GM19193 (cell line): ENCODE measurements around the gene KRTAP9-4.
"Not testable (repeated sequence)": the region's sequence is repeated elsewhere in the genome, so short reads cannot be mapped to it uniquely, and the experiment has no call there.

Experiments
- POLR2A ChIP-seq: IDR thresholded peaks from 4 replicates; pipeline ENCODE4 v1.6.1; 2011; ENCODE audit not compliant: insufficient read depth, insufficient read length; ENCODE audit errors: extremely low read depth

KRTAP9-4 gene, protein sequence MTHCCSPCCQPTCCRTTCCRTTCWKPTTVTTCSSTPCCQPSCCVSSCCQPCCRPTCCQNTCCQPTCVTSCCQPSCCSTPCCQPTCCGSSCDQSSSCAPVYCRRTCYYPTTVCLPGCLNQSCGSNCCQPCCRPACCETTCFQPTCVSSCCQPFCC

DNA sequence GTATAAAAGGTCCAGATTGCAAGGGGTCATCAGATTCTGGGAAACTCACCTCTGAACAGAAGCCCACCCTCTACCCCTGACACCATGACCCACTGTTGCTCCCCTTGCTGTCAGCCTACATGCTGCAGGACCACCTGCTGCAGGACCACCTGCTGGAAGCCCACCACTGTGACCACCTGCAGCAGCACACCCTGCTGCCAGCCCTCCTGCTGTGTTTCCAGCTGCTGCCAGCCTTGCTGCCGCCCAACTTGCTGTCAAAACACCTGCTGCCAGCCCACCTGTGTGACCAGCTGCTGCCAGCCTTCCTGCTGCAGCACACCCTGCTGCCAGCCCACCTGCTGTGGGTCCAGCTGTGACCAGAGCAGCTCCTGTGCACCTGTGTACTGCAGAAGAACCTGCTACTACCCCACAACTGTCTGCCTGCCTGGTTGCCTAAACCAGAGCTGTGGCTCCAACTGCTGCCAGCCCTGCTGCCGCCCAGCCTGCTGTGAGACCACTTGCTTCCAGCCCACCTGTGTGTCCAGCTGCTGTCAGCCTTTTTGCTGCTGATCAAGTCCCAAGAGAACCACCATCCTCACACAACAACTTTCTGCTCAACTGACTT lies at the start of gene KRTAP9-4:
Gene KRTAP9-4 (plus strand): TSS at position 51 of the 604 bp plus-strand sequence. CDS start 34 bp downstream, at position 85.
- TF ChIP-seq POLR2A, result not testable (repeated sequence)

DNA sequence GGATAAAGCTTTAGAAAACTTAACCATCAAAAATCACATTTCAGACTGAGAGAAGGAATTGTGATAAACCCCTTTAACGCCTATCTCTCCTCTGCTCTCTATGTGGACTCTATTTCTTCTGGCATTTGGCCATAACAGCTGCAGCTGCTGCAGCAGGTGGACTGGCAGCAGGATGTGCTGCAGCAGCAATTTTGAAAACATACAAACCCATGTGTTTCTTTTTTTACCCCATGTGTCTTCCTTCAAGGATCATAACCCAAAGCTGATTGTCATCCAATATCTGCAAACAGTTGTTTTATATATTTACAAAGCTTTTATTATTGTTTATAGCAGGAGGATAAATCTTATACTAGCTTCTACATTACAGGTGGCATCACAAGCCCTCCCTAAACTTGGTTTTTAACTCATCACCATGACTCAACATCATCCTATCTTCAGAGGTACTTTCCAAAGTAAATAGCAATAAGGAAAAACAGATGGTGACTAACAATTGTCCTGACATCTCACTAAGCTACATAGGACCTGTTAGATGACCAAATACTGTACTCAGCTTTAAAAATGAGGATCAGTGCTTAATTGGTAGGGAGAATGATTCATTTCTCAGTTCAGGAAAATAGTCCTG lies 37.5 kb upstream of the KRTAP9-4 start:
- no peak for TF ChIP-seq POLR2A

DNA sequence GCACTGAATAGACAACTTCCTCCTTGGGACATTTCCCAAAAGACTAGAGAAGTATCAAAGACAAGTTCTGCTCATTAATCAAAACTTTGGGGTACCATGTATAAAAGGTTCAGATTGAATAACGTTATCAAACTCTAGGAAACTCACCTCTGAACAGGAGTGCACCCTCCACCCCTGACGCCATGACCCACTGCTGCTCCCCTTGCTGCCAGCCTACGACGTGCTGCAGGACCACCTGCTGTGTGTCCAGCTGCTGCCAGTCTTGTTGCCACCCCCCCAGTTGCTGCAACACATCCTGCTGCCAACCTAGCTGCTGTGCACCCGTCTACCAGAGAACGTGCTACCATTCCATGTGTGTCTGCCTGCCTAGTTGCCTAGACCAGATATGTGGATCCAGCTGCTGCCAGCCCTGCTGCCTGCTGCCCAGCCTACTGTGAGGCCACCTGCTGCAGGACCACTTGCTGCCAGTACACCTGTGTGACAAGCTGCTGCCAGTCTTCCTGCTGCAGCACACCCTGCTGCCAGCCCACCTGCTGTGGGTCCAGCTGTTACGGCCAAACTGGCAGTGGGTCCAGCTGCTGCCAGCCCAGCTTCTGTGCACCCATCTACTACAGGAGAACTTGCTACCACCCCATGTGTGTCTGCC lies 36.8 kb upstream of the KRTAP9-4 start:
- TF ChIP-seq POLR2A, result no peak

DNA sequence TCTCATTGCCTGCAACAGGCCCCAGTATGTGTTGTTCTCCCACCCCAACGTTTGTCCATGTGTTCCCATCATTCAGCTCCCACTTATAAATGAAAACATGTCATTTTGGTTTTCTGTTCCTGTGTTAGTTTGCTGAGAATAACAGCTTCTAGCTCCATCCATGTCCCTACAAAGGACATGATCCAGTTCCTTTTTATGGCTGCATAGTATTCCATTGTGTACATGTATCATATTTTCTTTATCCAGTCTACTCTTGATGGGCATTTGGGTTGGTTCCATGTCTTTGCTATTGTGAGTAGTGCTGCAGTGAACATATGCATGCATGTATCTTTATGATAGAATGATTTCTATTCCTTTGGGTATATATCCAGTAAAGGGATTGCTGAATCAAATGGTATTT lies 33.8 kb upstream of the KRTAP9-4 start:
- no peak for TF ChIP-seq POLR2A

DNA sequence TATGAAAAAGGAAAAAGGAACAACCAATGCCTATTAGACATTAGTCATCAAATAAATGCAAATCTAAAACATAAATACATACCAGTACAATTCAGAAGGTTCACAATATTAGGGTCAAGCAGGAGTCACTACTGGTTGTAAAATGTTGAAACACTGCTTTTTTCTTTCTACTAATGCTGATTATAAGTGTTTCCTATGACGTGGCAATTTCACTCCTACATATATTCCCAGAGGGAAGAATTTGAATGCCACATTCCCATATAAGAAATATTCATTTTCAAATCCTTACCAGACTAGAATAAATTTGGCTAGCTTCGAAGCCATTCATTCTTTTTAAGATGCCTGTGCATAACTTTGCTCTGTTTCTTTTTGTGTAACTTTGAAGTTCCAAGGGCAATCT lies 25.7 kb upstream of the KRTAP9-4 start:
- TF ChIP-seq POLR2A, result no peak

DNA sequence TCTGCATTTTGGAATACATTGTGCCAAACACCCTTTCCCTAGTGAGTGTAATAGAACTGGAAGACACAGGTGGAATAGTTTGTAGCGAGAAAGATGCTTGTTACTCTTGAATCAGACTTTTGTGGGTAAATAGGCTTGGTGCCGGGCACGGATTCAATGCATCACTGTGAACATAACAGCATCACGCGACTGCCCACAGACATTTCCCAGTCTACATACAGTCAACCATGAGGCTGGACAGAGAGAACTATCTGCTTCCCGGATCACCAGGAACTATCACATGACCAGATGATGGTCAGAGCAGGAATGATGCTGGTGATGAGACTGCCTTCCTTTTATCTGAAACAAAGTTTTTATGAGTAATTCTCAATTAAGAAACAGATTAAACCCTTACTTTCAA lies 23.4 kb upstream of the KRTAP9-4 start:
- TF ChIP-seq POLR2A, result no peak

DNA sequence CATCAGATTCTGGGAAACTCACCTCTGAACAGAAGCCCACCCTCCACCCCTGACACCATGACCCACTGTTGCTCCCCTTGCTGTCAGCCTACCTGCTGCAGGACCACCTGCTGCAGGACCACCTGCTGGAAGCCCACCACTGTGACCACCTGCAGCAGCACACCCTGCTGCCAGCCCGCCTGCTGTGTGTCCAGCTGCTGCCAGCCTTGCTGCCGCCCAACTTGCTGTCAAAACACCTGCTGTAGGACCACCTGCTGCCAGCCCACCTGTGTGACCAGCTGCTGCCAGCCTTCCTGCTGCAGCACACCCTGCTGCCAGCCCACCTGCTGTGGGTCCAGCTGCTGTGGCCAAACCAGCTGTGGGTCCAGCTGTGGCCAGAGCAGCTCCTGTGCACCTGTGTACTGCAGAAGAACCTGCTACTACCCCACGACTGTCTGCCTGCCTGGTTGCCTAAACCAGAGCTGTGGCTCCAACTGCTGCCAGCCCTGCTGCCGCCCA lies 22.8 kb upstream of the KRTAP9-4 start, which contains the start of gene KRTAP9-2:
Gene KRTAP9-2 (plus strand): TSS at position 51 of the 498 bp plus-strand sequence. CDS start 7 bp downstream, at position 58.
- not testable (repeated sequence) for TF ChIP-seq POLR2A

DNA sequence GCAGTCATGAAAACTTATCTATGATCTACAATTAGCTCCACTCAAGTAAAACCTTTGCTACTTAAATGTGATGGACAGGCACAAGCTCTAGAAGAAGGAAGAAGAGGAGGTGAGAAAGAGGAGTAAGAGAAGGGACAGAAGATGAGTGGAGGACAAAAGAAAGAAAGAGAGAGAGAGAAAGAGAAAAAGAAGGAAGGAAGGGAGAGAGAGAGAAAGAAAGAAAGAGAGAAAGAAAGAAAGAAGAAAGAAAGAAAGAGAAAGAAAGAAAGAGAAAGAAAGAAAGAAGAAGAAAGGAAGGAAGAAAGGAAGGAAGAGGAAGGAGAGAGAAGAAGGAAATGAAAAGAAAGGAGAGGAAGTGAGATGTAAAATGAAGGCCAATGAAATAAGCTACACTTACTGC lies 19.4 kb upstream of the KRTAP9-4 start:
- no peak for TF ChIP-seq POLR2A

DNA sequence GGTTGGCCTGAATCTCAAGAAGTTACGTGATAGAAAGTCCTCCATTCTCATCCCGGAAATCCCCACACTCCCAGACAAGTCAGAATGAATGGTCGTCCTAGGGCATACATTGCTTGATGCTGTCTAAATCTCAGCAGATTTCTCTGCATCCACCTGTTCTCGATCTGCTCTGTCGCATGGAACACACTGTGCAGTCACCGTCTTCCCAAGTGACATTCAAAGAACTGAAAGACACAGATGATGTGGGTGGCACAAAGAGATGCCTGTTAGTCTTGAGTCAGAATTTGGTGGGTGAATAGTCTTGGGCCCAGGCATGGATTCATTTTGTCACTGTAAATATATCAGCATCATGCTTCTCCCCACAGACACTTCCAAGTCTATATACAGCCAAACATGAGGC lies 17.8 kb upstream of the KRTAP9-4 start:
- TF ChIP-seq POLR2A, result no peak

DNA sequence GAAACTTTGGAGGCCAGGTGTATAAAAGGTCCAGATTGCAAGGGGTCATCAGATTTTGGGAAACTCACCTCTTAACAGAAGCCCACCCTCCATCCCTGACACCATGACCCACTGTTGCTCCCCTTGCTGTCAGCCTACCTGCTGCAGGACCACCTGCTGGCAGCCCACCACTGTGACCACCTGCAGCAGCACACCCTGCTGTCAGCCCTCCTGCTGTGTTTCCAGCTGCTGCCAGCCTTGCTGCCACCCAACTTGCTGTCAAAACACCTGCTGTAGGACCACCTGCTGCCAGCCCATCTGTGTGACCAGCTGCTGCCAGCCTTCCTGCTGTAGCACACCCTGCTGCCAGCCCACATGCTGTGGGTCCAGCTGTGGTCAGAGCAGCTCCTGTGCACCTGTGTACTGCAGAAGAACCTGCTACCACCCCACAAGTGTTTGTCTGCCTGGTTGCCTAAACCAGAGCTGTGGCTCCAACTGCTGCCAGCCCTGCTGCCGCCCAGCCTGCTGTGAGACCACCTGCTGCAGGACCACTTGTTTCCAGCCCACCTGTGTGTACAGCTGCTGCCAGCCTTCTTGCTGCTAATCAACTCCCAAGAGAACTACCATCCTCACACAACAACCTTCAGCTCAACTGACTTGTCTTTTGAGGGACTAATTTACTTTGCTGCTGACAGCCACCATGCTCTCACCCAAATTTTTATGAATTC lies 16.9 kb upstream of the KRTAP9-4 start, which contains the start of gene KRTAP9-3:
Gene KRTAP9-3 (plus strand): TSS at position 51 of the 707 bp plus-strand sequence. CDS start 53 bp downstream, at position 104.
- not testable (repeated sequence) for TF ChIP-seq POLR2A

DNA sequence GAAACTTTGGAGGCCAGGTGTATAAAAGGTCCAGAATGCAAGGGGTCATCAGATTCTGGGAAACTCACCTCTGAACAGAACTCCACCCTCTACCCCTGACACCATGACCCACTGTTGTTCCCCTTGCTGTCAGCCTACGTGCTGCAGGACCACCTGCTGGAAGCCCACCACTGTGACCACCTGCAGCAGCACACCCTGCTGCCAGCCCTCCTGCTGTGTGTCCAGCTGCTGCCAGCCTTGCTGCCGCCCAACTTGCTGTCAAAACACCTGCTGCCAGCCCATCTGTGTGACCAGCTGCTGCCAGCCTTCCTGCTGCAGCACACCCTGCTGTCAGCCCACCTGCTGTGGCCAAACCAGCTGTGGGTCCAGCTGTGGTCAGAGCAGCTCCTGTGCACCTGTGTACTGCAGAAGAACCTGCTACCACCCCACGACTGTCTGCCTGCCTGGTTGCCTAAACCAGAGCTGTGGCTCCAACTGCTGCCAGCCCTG lies 11.5 kb upstream of the KRTAP9-4 start, which contains the start of gene KRTAP9-8:
Gene KRTAP9-8 (plus strand): TSS at position 51 of the 489 bp plus-strand sequence. CDS start 53 bp downstream, at position 104.
- not testable (repeated sequence) for TF ChIP-seq POLR2A

DNA sequence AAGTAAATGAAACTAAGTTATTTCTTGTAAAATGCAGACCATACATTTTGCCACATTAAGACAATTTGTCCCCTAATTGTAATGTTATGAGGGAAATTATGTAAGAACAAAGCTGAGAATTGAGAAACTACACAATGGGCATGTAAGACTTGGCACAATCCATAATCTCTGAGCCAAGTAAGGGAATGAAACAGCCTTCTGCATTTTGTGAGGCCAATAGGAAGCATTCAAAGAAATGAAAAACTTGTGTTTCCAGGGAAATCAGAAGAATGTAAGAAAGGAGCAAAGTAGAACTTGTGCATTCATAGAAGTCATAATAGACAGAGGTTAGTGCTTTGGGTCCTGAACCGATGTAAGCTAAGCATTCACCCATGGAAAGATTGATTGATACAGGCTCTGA lies 1.8 kb downstream of the KRTAP9-4 start:
- no peak for TF ChIP-seq POLR2A

DNA sequence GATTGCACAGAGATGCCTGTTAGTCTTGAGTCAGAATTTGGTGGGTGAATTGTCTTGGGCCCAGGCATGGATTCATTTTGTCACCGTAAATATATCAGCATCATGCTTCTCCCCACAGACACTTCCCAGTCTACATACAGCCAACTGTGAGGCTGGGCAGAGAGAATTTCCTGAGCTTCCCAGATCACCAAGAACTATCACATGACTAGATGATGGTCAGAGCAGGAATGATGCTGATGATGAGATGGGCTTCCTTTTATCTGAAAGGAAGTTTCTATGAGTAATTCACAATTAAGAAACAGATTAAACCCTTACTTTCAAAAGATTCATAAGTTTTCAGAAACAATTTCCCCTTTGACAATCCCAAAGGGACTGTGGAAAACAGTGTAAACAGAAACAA lies 5.4 kb downstream of the KRTAP9-4 start:
- no peak for TF ChIP-seq POLR2A
